Uterus (tissue), 2 donors: ENCODE results near the gene VWC2L.

Source experiments
- POLR2A ChIP-seq, 2 donors: fragments of 450-650 bp; IDR thresholded peaks; one replicate each; pipeline ENCODE4 v1.6.1; 2016; ENCODE audit warnings: antibody characterized with exemption in 2 of 2, mild to moderate bottlenecking in 1 of 2, moderate library complexity in 1 of 2
- TF ChIP-seq, protein P1 (sequence below), 4 experiments: fragments of 200-600 bp in 2 of 4; fragments of 450-650 bp in 2 of 4; sonication (generic) in 2 of 4; IDR thresholded peaks; one replicate each; pipeline ENCODE4 v1.5.1; 2016 to 2019; ENCODE audit warnings: antibody characterized with exemption in 4 of 4, mild to moderate bottlenecking in 2 of 4, moderate library complexity in 1 of 4

GRCh38 chr2:214529514-214529913, 118.7 kb downstream of the VWC2L start:
- no peak for TF ChIP-seq POLR2A (IDR thresholded peaks at IDR 0.05)
- TF ChIP-seq, protein P1, sequence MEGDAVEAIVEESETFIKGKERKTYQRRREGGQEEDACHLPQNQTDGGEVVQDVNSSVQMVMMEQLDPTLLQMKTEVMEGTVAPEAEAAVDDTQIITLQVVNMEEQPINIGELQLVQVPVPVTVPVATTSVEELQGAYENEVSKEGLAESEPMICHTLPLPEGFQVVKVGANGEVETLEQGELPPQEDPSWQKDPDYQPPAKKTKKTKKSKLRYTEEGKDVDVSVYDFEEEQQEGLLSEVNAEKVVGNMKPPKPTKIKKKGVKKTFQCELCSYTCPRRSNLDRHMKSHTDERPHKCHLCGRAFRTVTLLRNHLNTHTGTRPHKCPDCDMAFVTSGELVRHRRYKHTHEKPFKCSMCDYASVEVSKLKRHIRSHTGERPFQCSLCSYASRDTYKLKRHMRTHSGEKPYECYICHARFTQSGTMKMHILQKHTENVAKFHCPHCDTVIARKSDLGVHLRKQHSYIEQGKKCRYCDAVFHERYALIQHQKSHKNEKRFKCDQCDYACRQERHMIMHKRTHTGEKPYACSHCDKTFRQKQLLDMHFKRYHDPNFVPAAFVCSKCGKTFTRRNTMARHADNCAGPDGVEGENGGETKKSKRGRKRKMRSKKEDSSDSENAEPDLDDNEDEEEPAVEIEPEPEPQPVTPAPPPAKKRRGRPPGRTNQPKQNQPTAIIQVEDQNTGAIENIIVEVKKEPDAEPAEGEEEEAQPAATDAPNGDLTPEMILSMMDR (IDR thresholded peaks at IDR 0.05), result no peak
